HCT116 (cell line): ENCODE data around the gene RHEB. TPM values are rescaled to one million over a fixed set of nuclear protein-coding genes. Genes with fewer than 3 reads are reported as not detected.
"Not testable (repeated sequence)": the region's sequence is repeated elsewhere in the genome, so short reads cannot be mapped to it uniquely, and the experiment has no call there.

Experiments
- ATAC-seq: fragments of 200-7000 bp; cut with Tn5 transposase; 2 replicates; pipeline ENCODE4 v1.9.1; 2020; ENCODE audit warnings: mild to moderate bottlenecking, moderate library complexity
- BruUV-seq: library from RNA; stranded (reverse); fragments of 400-500 nt; replicated peaks from 2 replicates; lab custom pipeline; 2021; lab: Mats Ljungman, UMichigan
- CTCF ChIA-PET: fragments of 300-600 bp; sonication (Branson Sonifier 250); formaldehyde crosslinking; loops from one replicate; lab custom pipeline; 2021; ENCODE audit warnings: antibody characterized with exemption; lab: Charles Lee
- POLR2A ChIA-PET: fragments of 300-600, 350-600 bp; sonication (Branson Sonifier 250); formaldehyde crosslinking; loops from one replicate; lab custom pipeline; 2021; ENCODE audit warnings: antibody characterized with exemption; lab: Charles Lee
- RAD21 ChIA-PET, 2 experiments: fragments of 300-600 bp; sonication (Branson Sonifier 250); formaldehyde crosslinking; loops; one replicate each; lab custom pipeline; 2023; ENCODE audit warnings: low total read pairs in 2 of 2; ENCODE audit not compliant: uncharacterized antibody in 2 of 2, unreplicated experiment in 2 of 2, low non-redundant PET in 1 of 2; lab: Charles Lee
- DNase-seq: peaks from one replicate; pipeline ENCODE4 v3.0.0-alpha.2; 2010; ENCODE audit warnings: low read depth, low spot score
- H2AFZ ChIP-seq: fragments of 200-600 bp; shearing (Covaris generic), sonication (generic); 2 replicates; pipeline ENCODE4 v1.6.1; 2017; ENCODE audit warnings: low read depth, mixed run types, mixed read lengths, antibody characterized with exemption, low read length; ENCODE audit not compliant: poor library complexity, severe bottlenecking
- H3K27ac ChIP-seq: 2 replicates; pipeline ENCODE4 v1.5.1; 2012; ENCODE audit warnings: low read depth, low read length
- H3K27me3 ChIP-seq: fragments of 200-600 bp; sonication (generic); 2 replicates; pipeline ENCODE4 v1.6.1; 2016; ENCODE audit warnings: mixed run types, low read length, mixed read lengths; ENCODE audit not compliant: insufficient read depth
- H3K36me3 ChIP-seq, 2 experiments: fragments of 200-500 bp in 1 of 2; fragments of 200-600 bp in 1 of 2; sonication (Bioruptor generic) in 1 of 2; sonication (generic) in 1 of 2; 2 replicates each; pipeline versions ENCODE4 v1.5.1 to v1.6.1; 2014 to 2016; ENCODE audit warnings: low read length in 2 of 2, inconsistent platforms in 1 of 2, mixed read lengths in 1 of 2, mixed run types in 1 of 2; ENCODE audit not compliant: insufficient read depth in 2 of 2, control insufficient read depth in 1 of 2
- H3K4me1 ChIP-seq, 2 experiments: fragments of 200-600 bp in 1 of 2; sonication (generic) in 1 of 2; 2 replicates each; pipeline versions ENCODE4 v1.5.1 to v1.6.1; 2012 to 2017; ENCODE audit warnings: low read length in 2 of 2, inconsistent platforms in 1 of 2, mild to moderate bottlenecking in 1 of 2, mixed read lengths in 1 of 2, mixed run types in 1 of 2, moderate library complexity in 1 of 2; ENCODE audit not compliant: insufficient read depth in 2 of 2, control insufficient read depth in 1 of 2
- H3K4me2 ChIP-seq: fragments of 200-600 bp; sonication (generic); 2 replicates; pipeline ENCODE4 v1.6.1; 2017; ENCODE audit warnings: mixed run types, low read length, mixed read lengths
- H3K4me3 ChIP-seq, 2 experiments: fragments of 200-600 bp in 1 of 2; sonication (generic) in 1 of 2; replicated peaks in 1 of 2; 2 replicates each; pipeline ENCODE4 v1.5.1; 2011 to 2016; ENCODE audit warnings: low read length in 2 of 2, control low read depth in 1 of 2, low read depth in 1 of 2, mild to moderate bottlenecking in 1 of 2, mixed read lengths in 1 of 2, mixed run types in 1 of 2
- H3K79me2 ChIP-seq: fragments of 200-600 bp; sonication (generic); 2 replicates; pipeline ENCODE4 v1.6.1; 2017; ENCODE audit warnings: mild to moderate bottlenecking, mixed run types, low read length, moderate library complexity, mixed read lengths; ENCODE audit not compliant: insufficient read depth
- H3K9ac ChIP-seq: fragments of 200-600 bp; sonication (generic); 2 replicates; pipeline ENCODE4 v1.6.1; 2016; ENCODE audit warnings: low read length, mixed read lengths
- H3K9me2 ChIP-seq: fragments of 200-600 bp; sonication (generic), shearing (Covaris generic); 2 replicates; pipeline ENCODE4 v1.6.1; 2017; ENCODE audit warnings: mixed run types, mild to moderate bottlenecking, moderate library complexity; ENCODE audit not compliant: insufficient read depth
- H3K9me3 ChIP-seq, 2 experiments: fragments of 200-500 bp in 1 of 2; fragments of 200-600 bp in 1 of 2; sonication (Bioruptor generic) in 1 of 2; sonication (generic) in 1 of 2; 2 replicates each; pipeline ENCODE4 v1.6.1; 2014 to 2017; ENCODE audit warnings: low read length in 2 of 2, mixed read lengths in 2 of 2, inconsistent platforms in 1 of 2, low read depth in 1 of 2, mild to moderate bottlenecking in 1 of 2, mixed run types in 1 of 2, moderate library complexity in 1 of 2; ENCODE audit not compliant: control insufficient read depth in 1 of 2, insufficient read depth in 1 of 2
- H4K20me1 ChIP-seq: fragments of 200-600 bp; sonication (generic), shearing (Covaris generic); 2 replicates; pipeline ENCODE4 v1.6.1; 2017; ENCODE audit warnings: mixed run types, mild to moderate bottlenecking, moderate library complexity; ENCODE audit not compliant: insufficient read depth
- CEBPB ChIP-seq: IDR thresholded peaks from 2 replicates; pipeline ENCODE4 v1.6.1; 2012; ENCODE audit warnings: low read depth
- EZH2 ChIP-seq: fragments of 200-600 bp; sonication (generic); IDR thresholded peaks from 2 replicates; pipeline ENCODE4 v1.6.1; 2017; ENCODE audit warnings: antibody characterized with exemption, mixed run types
- JUND ChIP-seq: IDR thresholded peaks from 2 replicates; pipeline ENCODE4 v1.6.1; 2012
- POLR2A ChIP-seq: IDR thresholded peaks from 2 replicates; pipeline ENCODE4 v1.7.0; 2011; ENCODE audit warnings: borderline replicate concordance; ENCODE audit not compliant: insufficient read depth, insufficient read length; ENCODE audit errors: extremely low read depth
- RAD21 ChIP-seq: IDR thresholded peaks from 2 replicates; pipeline ENCODE4 v1.6.1; 2012; ENCODE audit warnings: low read depth, mild to moderate bottlenecking
- SIN3A ChIP-seq: IDR thresholded peaks from 2 replicates; pipeline ENCODE4 v1.6.1; 2012; ENCODE audit warnings: low read depth
- SP1 ChIP-seq: IDR thresholded peaks from 2 replicates; pipeline ENCODE4 v1.6.1; 2012; ENCODE audit warnings: low read depth
- SRF ChIP-seq: IDR thresholded peaks from 2 replicates; pipeline ENCODE4 v1.6.1; 2012; ENCODE audit warnings: low read depth
- TCF7L2 ChIP-seq: IDR thresholded peaks from 2 replicates; pipeline ENCODE4 v1.7.0; 2011; ENCODE audit warnings: borderline replicate concordance, inconsistent platforms; ENCODE audit not compliant: insufficient read depth, insufficient read length; ENCODE audit errors: extremely low read depth
- YY1 ChIP-seq: IDR thresholded peaks from 2 replicates; pipeline ENCODE4 v1.6.1; 2011; ENCODE audit warnings: low read length, low read depth, moderate library complexity, mild to moderate bottlenecking; ENCODE audit not compliant: insufficient replicate concordance; ENCODE audit errors: extremely low read depth
- ZFX ChIP-seq: fragments of 450-650 bp; IDR thresholded peaks from 2 replicates; pipeline ENCODE4 v1.6.1; 2017
- intact Hi-C: fragments of 100-400 bp; cut with micrococcal nuclease; formaldehyde crosslinking; loops from 2 replicates; pipeline ENCODE4 v1.10.0; 2022
- total RNA-seq: library from RNA; stranded (reverse); gene quantifications from one replicate; pipeline ENCODE4 v1.2.1, GENCODE V29; 2021; ENCODE audit not compliant: unreplicated experiment
- TF ChIP-seq, protein P1 (sequence below), 3 experiments: fragments of 200-600 bp in 1 of 3; sonication (generic) in 1 of 3; IDR thresholded peaks in 2 of 3; conservative IDR thresholded peaks in 1 of 3; 2 replicates each; pipeline ENCODE4 v1.5.1; 2012 to 2017; ENCODE audit warnings: low read depth in 2 of 3, low read length in 2 of 3, antibody characterized with exemption in 1 of 3, borderline replicate concordance in 1 of 3, control low read depth in 1 of 3, mild to moderate bottlenecking in 1 of 3, mixed read lengths in 1 of 3, mixed run types in 1 of 3, moderate library complexity in 1 of 3; ENCODE audit not compliant: insufficient read depth in 1 of 3
- TF ChIP-seq, protein P2 (sequence below): IDR thresholded peaks from 2 replicates; pipeline ENCODE4 v1.6.1; 2012
- TF ChIP-seq, protein P3 (sequence below): IDR thresholded peaks from 2 replicates; pipeline ENCODE4 v1.6.1; 2012

The RHEB gene
- total RNA-seq, 1 experiment from 2014 or later: 114 TPM

DNA sequence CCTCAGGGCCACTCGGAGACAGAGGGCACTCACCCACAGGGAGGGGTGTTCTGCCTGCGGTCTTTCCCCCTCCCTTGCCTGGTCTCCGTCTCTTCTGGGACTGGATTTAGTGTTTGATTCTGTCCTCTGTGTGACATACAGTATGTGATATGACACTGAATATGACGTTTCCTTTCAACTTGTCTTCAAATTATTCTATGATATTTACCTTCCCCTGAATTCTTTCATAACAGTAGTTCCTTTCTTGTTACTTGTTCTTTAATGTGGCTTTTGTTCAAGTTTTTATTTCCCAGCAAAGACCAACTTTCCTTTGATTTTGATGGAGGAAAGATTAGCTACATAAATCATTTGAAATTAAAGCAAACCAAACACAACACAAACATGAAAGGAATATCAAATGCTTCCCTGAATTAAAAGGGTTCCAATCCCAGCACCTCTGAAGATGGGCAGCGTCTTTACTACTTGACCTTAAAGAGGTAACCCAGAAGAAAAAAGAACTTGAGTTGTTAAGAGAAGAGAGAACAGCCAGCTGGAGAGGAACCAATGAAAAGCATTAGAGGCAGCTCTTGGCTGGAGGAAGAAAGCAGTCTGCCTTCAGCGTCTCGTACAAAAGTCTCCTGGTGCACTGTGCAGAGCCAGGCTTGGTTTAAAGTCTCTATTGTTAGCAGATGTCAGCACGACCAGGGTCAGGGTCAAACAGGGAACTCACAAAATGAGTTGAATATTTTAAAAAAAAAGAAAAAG, 18.3 kb upstream of the RHEB start (continued):
- TF ChIP-seq, protein P1, sequence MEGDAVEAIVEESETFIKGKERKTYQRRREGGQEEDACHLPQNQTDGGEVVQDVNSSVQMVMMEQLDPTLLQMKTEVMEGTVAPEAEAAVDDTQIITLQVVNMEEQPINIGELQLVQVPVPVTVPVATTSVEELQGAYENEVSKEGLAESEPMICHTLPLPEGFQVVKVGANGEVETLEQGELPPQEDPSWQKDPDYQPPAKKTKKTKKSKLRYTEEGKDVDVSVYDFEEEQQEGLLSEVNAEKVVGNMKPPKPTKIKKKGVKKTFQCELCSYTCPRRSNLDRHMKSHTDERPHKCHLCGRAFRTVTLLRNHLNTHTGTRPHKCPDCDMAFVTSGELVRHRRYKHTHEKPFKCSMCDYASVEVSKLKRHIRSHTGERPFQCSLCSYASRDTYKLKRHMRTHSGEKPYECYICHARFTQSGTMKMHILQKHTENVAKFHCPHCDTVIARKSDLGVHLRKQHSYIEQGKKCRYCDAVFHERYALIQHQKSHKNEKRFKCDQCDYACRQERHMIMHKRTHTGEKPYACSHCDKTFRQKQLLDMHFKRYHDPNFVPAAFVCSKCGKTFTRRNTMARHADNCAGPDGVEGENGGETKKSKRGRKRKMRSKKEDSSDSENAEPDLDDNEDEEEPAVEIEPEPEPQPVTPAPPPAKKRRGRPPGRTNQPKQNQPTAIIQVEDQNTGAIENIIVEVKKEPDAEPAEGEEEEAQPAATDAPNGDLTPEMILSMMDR (IDR thresholded peaks at IDR 0.05 in 2 of 3, conservative IDR thresholded peaks at IDR 0.05 in 1 of 3; ENCODE audit: borderline replicate concordance in 1 of 3, insufficient read depth in 1 of 3, low read depth in 2 of 3, low read length in 2 of 3): no peak

DNA sequence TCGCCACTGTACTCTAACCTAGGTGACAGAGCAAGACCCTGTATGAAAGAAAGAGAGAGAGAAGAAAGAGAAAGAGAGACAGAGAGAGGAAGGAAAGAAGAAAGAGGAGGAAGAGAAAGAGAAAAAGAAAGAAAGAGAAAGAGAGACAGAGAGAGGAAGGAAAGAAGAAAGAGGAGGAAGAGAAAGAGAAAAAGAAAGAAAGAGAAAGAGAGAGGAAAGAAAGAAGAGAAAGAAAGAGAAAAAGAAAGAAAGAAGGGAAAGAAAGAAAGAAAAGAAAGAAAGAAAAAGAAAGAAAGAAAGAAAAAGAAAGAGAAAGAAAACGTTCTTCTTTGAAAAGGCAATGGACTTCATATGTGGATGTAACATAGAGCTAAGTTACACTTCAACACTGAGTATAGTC, 16.5 kb upstream of the RHEB start:
- H3K27ac ChIP-seq, BruUV-seq, H3K27me3 ChIP-seq, POLR2A ChIA-PET, DNase-seq, H3K9ac ChIP-seq, H3K4me1 ChIP-seq, H3K36me3 ChIP-seq, intact Hi-C loops, H4K20me1 ChIP-seq, H2AFZ ChIP-seq, CTCF ChIA-PET, H3K4me3 ChIP-seq, H3K79me2 ChIP-seq, RAD21 ChIA-PET, H3K9me2 ChIP-seq, H3K9me3 ChIP-seq, H3K4me2 ChIP-seq, ATAC-seq: not testable (repeated sequence)

DNA sequence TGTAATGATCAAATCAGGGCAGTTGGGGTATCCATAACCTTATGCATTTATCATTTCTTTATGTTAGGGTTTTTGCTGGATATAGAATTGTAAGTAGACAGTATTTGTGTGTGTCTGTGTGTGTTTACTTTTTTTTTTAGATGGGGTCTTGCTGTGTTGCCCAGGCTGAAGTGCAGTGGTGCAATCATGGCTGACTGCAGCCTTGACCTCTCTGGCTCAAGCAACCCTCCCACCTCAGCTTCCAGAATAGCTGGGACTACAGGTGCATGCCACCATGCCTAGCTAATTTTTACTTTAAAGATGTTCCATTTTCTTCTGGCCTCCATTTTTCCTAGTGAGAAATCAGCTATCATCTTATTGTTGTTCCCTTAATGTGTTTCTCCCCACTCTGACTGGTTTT, 10.1 kb upstream of the RHEB start:
- ChIA-PET POLR2A (no interaction called here), RAD21 (no interaction called here), CTCF (no interaction called here)
- Histone ChIP-seq H3K27me3 (no peaks in the 10 kb centered on the region), H3K4me2 (no peak overlapping the region), H4K20me1 (no peaks in the 10 kb centered on the region), H3K9me3 (0 out of 4 replicates have a peak, but pooled peaks cover 0 to 6% of the 10 kb centered on the region in 2 experiments), H3K9ac (no peak overlapping the region), H2AFZ (no peak overlapping the region), H3K36me3 (no peaks in the 10 kb centered on the region), H3K4me1 (no peaks in the 10 kb centered on the region), H3K27ac (no peak overlapping the region), H3K9me2 (no peaks in the 10 kb centered on the region), H3K79me2 (no peaks in the 10 kb centered on the region), H3K4me3 (no peak overlapping the region)
- intact Hi-C loops: no loop called here
- ATAC-seq: no peak
- BruUV-seq: no TSS peak
- no peak for DNase-seq
- TF ChIP-seq JUND (no peak), SIN3A (no peak), RAD21 (no peak), CEBPB (no peak), POLR2A (no peak), EZH2 (no peak), ZFX (no peak), YY1 (no peak), SRF (no peak), TCF7L2 (no peak), SP1 (no peak)
- TF ChIP-seq, protein P2, sequence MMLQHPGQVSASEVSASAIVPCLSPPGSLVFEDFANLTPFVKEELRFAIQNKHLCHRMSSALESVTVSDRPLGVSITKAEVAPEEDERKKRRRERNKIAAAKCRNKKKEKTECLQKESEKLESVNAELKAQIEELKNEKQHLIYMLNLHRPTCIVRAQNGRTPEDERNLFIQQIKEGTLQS: no peak
- TF ChIP-seq, protein P3, sequence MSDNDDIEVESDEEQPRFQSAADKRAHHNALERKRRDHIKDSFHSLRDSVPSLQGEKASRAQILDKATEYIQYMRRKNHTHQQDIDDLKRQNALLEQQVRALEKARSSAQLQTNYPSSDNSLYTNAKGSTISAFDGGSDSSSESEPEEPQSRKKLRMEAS: no peak
- TF ChIP-seq, protein P1 (IDR thresholded peaks at IDR 0.05 in 2 of 3, conservative IDR thresholded peaks at IDR 0.05 in 1 of 3; ENCODE audit: borderline replicate concordance in 1 of 3, insufficient read depth in 1 of 3, low read depth in 2 of 3, low read length in 2 of 3): no peak
